ENCODE measurements around the gene DDAH2.

DDAH2 gene

GRCh38 chr6:31728767-31729514 is at the start of gene DDAH2:
DDAH2 (minus strand) TSS chr6:31729299; CDS start chr6:31729161, 138 bp downstream.
- peak within 1 kb of the TSS; percentile 94 for H3K4me3 ChIP-seq (ENCODE audit: low read depth, low read length)
- no peak within 1 kb of the TSS for H3K9ac ChIP-seq
- H3K36me3 ChIP-seq (ENCODE audit: control insufficient read depth, insufficient read depth, low read length): no peaks in the 10 kb centered on the region
- H3K4me1 ChIP-seq: no peaks in the 10 kb centered on the region
- H3K27ac ChIP-seq: peak within 1 kb of the TSS; percentile 61
- peak within 1 kb of the TSS; percentile 70 for H2AFZ ChIP-seq
- no peaks in the 10 kb centered on the region for H3K79me2 ChIP-seq
- H3K9me3 ChIP-seq (ENCODE audit: control insufficient read depth, low read length): no peaks in the 10 kb centered on the region
- no peaks in the 10 kb centered on the region for H3K27me3 ChIP-seq (ENCODE audit: control insufficient read depth, insufficient read depth, low read length)
- peak within 1 kb of the TSS; percentile 98 for H3K4me2 ChIP-seq (ENCODE audit: low read length)
- TF ChIP-seq CTCF (IDR thresholded peaks at IDR 0.05): no peak

- Histone ChIP-seq H3K4me1 (peaks cover 13% of the 10 kb centered on the region), H3K4me2 (ENCODE audit: low read length) (no peak overlapping the region), H3K4me3 (ENCODE audit: low read depth, low read length) (no peak overlapping the region), H3K79me2 (peaks cover 2% of the 10 kb centered on the region), H3K9me3 (ENCODE audit: control insufficient read depth, low read length) (no peaks in the 10 kb centered on the region), H3K36me3 (ENCODE audit: control insufficient read depth, insufficient read depth, low read length) (no peaks in the 10 kb centered on the region), H3K9ac (no peak overlapping the region), H3K27me3 (ENCODE audit: control insufficient read depth, insufficient read depth, low read length) (no peaks in the 10 kb centered on the region), H3K27ac (no peak overlapping the region), H2AFZ (no peak overlapping the region)
- TF ChIP-seq CTCF (IDR thresholded peaks at IDR 0.05): no peak
Measured at GRCh38 chr6:31778193-31778592, 49.1 kb upstream of the DDAH2 start.

DNA sequence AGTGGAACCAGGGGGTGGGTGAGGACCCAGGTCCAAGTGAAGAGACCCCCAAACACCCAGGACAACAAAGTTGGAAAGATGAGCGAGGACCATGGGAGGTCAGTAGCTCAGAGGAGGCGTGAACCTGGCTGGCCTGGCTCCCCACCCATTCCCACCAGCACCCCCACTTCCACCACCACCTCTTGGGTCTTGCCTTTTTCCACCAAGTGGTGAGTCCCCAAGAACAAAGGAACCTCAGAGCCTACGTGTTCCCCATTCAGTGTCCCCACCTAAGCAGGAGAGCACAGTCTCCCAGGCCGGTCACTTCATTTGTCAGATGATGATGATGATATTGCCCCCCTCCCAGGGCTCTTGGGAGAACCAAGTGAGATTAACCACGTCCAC is 48.6 kb upstream of the DDAH2 start:
- peaks cover 13% of the 10 kb centered on the region for H3K4me1 ChIP-seq
- no peak for TF ChIP-seq CTCF (IDR thresholded peaks at IDR 0.05)
- H3K9me3 ChIP-seq (ENCODE audit: control insufficient read depth, low read length): no peaks in the 10 kb centered on the region
- H3K9ac ChIP-seq: no peak overlapping the region
- no peaks in the 10 kb centered on the region for H3K36me3 ChIP-seq (ENCODE audit: control insufficient read depth, insufficient read depth, low read length)
- peaks cover 2% of the 10 kb centered on the region for H3K79me2 ChIP-seq
- no peak overlapping the region for H3K4me2 ChIP-seq (ENCODE audit: low read length)
- H3K27ac ChIP-seq: no peak overlapping the region
- H3K27me3 ChIP-seq (ENCODE audit: control insufficient read depth, insufficient read depth, low read length): no peaks in the 10 kb centered on the region
- no peak overlapping the region for H2AFZ ChIP-seq
- H3K4me3 ChIP-seq (ENCODE audit: low read depth, low read length): no peak overlapping the region

DNA sequence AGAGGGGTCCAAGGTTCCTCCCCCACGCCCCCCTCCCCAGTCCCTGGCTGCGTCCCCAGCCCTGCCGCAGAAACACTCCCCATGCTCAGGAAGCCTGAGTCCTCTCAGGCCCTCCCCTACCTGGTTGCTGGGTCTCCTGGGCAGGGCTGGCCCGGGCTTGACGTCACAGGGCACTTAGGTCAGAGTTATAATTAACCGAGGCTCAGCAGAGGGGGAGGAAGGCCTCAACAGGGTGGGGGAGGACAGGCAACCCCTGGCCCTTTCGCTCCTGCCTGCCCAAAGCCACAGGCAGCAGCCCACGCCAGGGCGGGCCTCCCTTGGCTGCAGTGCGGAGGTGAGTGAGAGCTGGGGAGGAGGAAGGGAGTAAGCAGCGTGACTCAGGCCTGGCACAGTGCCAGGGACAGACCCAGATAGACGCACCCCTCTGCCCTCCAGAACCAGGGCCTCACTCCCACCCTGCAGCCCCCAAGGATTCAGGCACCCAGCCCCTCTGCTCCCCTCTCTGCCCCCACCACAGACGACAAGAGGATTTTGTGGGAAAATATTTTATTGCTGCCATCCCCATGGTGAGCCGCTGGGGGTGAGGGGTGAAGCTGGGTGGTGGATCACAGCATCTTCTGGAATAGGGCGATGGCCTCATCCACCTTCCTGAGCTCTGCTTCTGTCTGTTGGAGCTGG is 48.0 kb upstream of the DDAH2 start, which contains the start of gene VWA7:
Gene VWA7, minus strand, starts transcription at position 340 of the 678 bp plus-strand sequence. CDS start 549 bp downstream, outside the sequence.
- no peaks in the 10 kb centered on the region for H3K36me3 ChIP-seq (ENCODE audit: control insufficient read depth, insufficient read depth, low read length)
- no peak within 1 kb of the TSS for H3K9ac ChIP-seq
- H3K4me3 ChIP-seq (ENCODE audit: low read depth, low read length): no peak within 1 kb of the TSS

More for the DNA sequence above, 48.0 kb upstream of the DDAH2 start, which contains the start of gene VWA7:
- peaks cover 2% of the 10 kb centered on the region for H3K79me2 ChIP-seq
- no peak within 1 kb of the TSS for H3K4me2 ChIP-seq (ENCODE audit: low read length)
- no peaks in the 10 kb centered on the region for H3K27me3 ChIP-seq (ENCODE audit: control insufficient read depth, insufficient read depth, low read length)
- peak within 1 kb of the TSS; percentile 82 for H2AFZ ChIP-seq
- H3K4me1 ChIP-seq: peaks cover 13% of the 10 kb centered on the region
- no peak within 1 kb of the TSS for H3K27ac ChIP-seq
- no peak for TF ChIP-seq CTCF (IDR thresholded peaks at IDR 0.05)
- H3K9me3 ChIP-seq (ENCODE audit: control insufficient read depth, low read length): no peaks in the 10 kb centered on the region
